OCI-LY3 (cell line): ENCODE results near the gene SLC16A11.

Experiments used
- EZH2phosphoT487 ChIP-seq: fragments of 200-600 bp; shearing (Covaris generic); IDR thresholded peaks from 2 replicates; pipeline ENCODE4 v1.6.1; 2018; ENCODE audit warnings: antibody characterized with exemption, mixed run types, low read depth
- TF ChIP-seq, protein P1 (sequence below): fragments of 200-600, 300-600 bp; sonication (generic); IDR thresholded peaks from 2 replicates; pipeline ENCODE4 v1.5.1; 2014; ENCODE audit warnings: antibody characterized with exemption, low read length, low read depth

DNA sequence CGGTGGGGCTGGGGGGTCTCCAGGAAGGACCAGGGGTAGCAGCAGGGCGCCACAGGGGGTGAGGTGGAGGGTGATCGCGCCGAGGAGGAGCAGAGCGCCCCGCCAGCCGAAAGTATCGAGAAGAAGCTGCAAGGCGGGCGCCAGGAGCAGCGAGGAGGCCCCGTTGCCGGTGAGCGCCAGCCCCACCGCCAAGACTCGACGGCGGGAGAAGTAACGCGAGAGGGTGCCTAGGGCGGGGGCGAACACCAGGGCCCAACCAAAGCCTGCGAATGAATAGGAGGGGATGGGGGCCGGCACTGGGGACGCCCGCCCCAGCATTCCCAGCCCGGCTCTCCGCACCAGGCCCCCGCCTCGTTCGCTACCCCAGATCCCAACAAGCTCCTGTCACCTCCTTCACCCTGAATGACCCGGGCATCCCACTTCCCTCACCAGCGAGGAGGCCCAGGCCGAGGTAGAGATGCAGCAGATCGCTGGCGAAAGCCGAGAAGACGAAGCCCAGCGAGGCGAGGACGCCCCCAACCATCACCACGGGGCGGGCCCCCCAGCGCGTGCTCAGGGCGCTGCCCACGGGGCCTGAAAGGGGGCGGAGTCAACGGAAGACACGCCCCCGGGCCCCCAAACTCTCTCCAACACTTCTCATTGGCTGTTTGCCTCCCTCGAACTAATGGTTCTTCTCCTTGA is 1.3 kb downstream of the SLC16A11 start:
- TF ChIP-seq, protein P1, sequence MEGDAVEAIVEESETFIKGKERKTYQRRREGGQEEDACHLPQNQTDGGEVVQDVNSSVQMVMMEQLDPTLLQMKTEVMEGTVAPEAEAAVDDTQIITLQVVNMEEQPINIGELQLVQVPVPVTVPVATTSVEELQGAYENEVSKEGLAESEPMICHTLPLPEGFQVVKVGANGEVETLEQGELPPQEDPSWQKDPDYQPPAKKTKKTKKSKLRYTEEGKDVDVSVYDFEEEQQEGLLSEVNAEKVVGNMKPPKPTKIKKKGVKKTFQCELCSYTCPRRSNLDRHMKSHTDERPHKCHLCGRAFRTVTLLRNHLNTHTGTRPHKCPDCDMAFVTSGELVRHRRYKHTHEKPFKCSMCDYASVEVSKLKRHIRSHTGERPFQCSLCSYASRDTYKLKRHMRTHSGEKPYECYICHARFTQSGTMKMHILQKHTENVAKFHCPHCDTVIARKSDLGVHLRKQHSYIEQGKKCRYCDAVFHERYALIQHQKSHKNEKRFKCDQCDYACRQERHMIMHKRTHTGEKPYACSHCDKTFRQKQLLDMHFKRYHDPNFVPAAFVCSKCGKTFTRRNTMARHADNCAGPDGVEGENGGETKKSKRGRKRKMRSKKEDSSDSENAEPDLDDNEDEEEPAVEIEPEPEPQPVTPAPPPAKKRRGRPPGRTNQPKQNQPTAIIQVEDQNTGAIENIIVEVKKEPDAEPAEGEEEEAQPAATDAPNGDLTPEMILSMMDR = no peak
- TF ChIP-seq EZH2phosphoT487 = no peak
